HEK293T (cell line): ENCODE measurements around the gene SDHB.

ENCODE experiments used
- CTCF ChIA-PET: fragments of 350-600 bp; formaldehyde crosslinking; extraction: SDS; loops from one replicate; lab custom pipeline; 2021; ENCODE audit warnings: antibody characterized with exemption, inconsistent platforms; lab: Yijun Ruan, JAX
- POLR2A ChIA-PET: fragments of 350-600 bp; formaldehyde crosslinking; extraction: SDS; loops from one replicate; lab custom pipeline; 2020; ENCODE audit warnings: antibody characterized with exemption, inconsistent platforms; lab: Yijun Ruan, JAX
- DNase-seq: peaks from one replicate; pipeline ENCODE4 v3.0.0; 2012; ENCODE audit warnings: mixed read lengths; ENCODE audit errors: extremely low spot score
- ARNT ChIP-seq: fragments of 450-650 bp; IDR thresholded peaks from 2 replicates; pipeline ENCODE4 v1.6.1; 2017; ENCODE audit warnings: mild to moderate bottlenecking
- BHLHE40 ChIP-seq: fragments of 450-650 bp; IDR thresholded peaks from 2 replicates; pipeline ENCODE4 v1.6.1; 2016; ENCODE audit warnings: mild to moderate bottlenecking, moderate library complexity, borderline replicate concordance
- CTBP1 ChIP-seq: fragments of 450-650 bp; IDR thresholded peaks from 2 replicates; pipeline ENCODE4 v1.6.1; 2016; ENCODE audit warnings: borderline replicate concordance
- ELF4 ChIP-seq: fragments of 450-650 bp; IDR thresholded peaks from 2 replicates; pipeline ENCODE4 v1.6.1; 2017; ENCODE audit warnings: antibody characterized with exemption
- FOXA1 ChIP-seq: fragments of 450-650 bp; IDR thresholded peaks from 2 replicates; pipeline ENCODE4 v1.6.1; 2016; ENCODE audit warnings: mild to moderate bottlenecking
- FOXK2 ChIP-seq: fragments of 450-650 bp; IDR thresholded peaks from 2 replicates; pipeline ENCODE4 v1.6.1; 2016; ENCODE audit warnings: mild to moderate bottlenecking
- FOXM1 ChIP-seq: fragments of 450-650 bp; IDR thresholded peaks from 2 replicates; pipeline ENCODE4 v1.6.1; 2017; ENCODE audit warnings: mild to moderate bottlenecking, borderline replicate concordance
- HDGF ChIP-seq: fragments of 450-650 bp; IDR thresholded peaks from 2 replicates; pipeline ENCODE4 v1.6.1; 2017; ENCODE audit warnings: antibody characterized with exemption, borderline replicate concordance
- L3MBTL2 ChIP-seq: fragments of 450-650 bp; conservative IDR thresholded peaks from 2 replicates; pipeline ENCODE4 v1.6.1; 2016; ENCODE audit warnings: mild to moderate bottlenecking
- LEF1 ChIP-seq: fragments of 450-650 bp; IDR thresholded peaks from 2 replicates; pipeline ENCODE4 v1.6.1; 2017; ENCODE audit warnings: mild to moderate bottlenecking, borderline replicate concordance
- NFRKB ChIP-seq: fragments of 450-650 bp; IDR thresholded peaks from 2 replicates; pipeline ENCODE4 v1.6.1; 2016; ENCODE audit warnings: mild to moderate bottlenecking, moderate library complexity
- SP1 ChIP-seq: fragments of 450-650 bp; IDR thresholded peaks from 2 replicates; pipeline ENCODE4 v1.6.1; 2017
- SUZ12 ChIP-seq: fragments of 450-650 bp; IDR thresholded peaks from 2 replicates; pipeline ENCODE4 v1.6.1; 2016; ENCODE audit warnings: mild to moderate bottlenecking
- TARDBP ChIP-seq: fragments of 450-650 bp; IDR thresholded peaks from 2 replicates; pipeline ENCODE4 v1.6.1; 2016
- ZNF384 ChIP-seq: fragments of 450-650 bp; IDR thresholded peaks from 2 replicates; pipeline ENCODE4 v1.6.1; 2016
- TF ChIP-seq, protein P1 (sequence below): fragments of 450-650 bp; IDR thresholded peaks from 2 replicates; pipeline ENCODE4 v1.6.1; 2016

SDHB gene

DNA sequence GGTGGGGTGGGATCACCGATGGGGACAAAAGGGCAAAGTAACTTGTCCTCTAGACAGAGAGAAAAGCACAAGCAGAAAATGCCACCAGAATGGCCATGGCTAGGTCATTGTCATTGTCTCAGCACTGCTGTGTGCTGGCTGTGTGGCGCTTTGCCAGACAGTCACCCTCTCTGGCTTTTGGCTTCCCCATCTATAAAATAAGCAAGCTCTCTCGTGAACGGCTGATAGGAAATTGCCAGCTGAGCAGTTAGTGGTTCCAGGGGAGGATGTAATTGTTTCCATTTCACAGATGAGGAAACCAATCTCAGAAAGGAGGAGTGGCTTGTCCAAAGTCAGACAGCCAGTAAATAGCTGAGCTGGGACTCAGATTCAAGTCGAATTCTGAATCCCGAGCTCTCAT lies 32.9 kb upstream of the SDHB start:
- POLR2A ChIA-PET: interaction anchor here (1.6 kb wide), 1 partner anchor 12 kb away, joined by 3 read pairs; no protein-coding TSS in a partner anchor
- no peak for TF ChIP-seq SUZ12
- TF ChIP-seq BHLHE40: no peak
- no peak for TF ChIP-seq TARDBP
- TF ChIP-seq FOXA1: no peak
- TF ChIP-seq SP1: no peak
- TF ChIP-seq FOXM1: no peak
- TF ChIP-seq NFRKB: no peak
- no peak for TF ChIP-seq ELF4
- TF ChIP-seq ZNF384: no peak
- TF ChIP-seq HDGF: no peak
- TF ChIP-seq ARNT: no peak
- TF ChIP-seq L3MBTL2: no peak
- TF ChIP-seq CTBP1: no peak
- no peak for DNase-seq
- CTCF ChIA-PET: no interaction called here

DNA sequence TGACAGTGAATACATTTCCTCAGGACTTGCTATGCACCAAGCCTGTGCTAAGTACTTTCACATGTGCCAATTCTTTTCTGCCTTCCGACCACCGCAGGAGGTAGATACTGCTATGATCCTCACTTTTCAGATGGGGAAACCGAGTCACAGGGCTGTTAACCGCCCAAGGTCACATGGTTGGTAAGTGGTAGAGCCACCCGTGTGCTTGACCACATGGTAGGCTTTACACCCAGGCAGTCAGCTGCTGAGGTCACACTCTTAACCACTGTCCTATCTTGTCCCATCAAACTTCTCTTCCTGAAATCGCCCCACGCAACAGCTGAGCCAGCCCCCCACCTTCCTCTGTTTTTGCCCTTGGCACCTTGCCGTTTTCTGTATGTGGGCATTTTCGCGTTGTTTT lies 31.0 kb upstream of the SDHB start:
- ChIA-PET CTCF (no interaction called here), POLR2A (no interaction called here)
- DNase-seq: no peak
- TF ChIP-seq, protein P1, sequence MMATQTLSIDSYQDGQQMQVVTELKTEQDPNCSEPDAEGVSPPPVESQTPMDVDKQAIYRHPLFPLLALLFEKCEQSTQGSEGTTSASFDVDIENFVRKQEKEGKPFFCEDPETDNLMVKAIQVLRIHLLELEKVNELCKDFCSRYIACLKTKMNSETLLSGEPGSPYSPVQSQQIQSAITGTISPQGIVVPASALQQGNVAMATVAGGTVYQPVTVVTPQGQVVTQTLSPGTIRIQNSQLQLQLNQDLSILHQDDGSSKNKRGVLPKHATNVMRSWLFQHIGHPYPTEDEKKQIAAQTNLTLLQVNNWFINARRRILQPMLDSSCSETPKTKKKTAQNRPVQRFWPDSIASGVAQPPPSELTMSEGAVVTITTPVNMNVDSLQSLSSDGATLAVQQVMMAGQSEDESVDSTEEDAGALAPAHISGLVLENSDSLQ: no peak
- no peak for TF ChIP-seq L3MBTL2
- no peak for TF ChIP-seq BHLHE40
- TF ChIP-seq HDGF: no peak
- TF ChIP-seq LEF1: no peak
- TF ChIP-seq TARDBP: no peak
- no peak for TF ChIP-seq NFRKB
- no peak for TF ChIP-seq FOXM1
- TF ChIP-seq SUZ12: no peak
- TF ChIP-seq FOXA1: no peak
- TF ChIP-seq FOXK2: no peak
- no peak for TF ChIP-seq SP1
- no peak for TF ChIP-seq ELF4
- TF ChIP-seq ZNF384: no peak
- TF ChIP-seq ARNT: no peak
- no peak for TF ChIP-seq CTBP1

DNA sequence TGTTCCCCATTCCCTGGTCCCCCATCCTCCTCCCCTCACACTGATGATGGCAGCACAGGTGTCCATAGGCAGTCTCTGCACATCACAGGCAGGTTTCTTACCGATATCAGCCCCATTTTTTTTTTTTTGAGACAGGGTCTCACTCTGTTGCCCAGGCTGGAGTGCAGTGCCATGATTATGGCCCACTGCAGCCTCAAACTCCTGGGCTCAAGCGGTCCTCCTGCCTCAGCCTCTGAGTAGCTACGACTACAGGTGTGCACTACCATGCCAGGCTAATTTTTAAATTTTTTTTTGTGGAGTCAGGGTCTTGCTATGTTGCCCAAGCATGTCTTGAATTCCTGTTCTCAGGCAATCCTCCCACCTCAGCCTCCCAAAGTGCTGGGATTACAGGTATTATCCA lies 28.9 kb upstream of the SDHB start:
- POLR2A ChIA-PET: no interaction called here
- DNase-seq: no peak
- CTCF ChIA-PET: no interaction called here
- TF ChIP-seq FOXA1: no peak
- no peak for TF ChIP-seq LEF1

DNA sequence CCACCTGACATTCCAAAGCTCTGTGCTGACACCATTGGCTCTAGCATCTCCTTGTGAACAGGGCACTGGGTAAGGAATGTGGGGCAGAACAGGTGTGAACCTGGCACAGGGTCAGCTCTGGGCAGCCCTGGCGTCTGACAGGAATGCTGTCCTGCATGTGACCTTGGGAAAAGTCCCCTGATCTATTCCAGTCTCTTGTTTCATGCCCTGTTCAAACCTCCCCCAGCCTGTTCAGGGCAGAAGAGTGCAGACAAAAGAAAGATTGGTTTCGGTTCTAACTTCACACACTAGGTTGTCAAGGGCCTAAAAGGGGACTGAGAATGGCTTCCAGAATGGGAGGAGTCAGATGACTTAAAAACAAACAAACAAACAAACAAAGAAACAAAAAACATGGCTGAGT lies 27.6 kb upstream of the SDHB start:
- DNase-seq: no peak
- no peak for TF ChIP-seq LEF1
- TF ChIP-seq ELF4: no peak
- no peak for TF ChIP-seq L3MBTL2
- no peak for TF ChIP-seq FOXK2
- TF ChIP-seq SUZ12: no peak
- no peak for TF ChIP-seq SP1
- TF ChIP-seq TARDBP: no peak
- no peak for TF ChIP-seq HDGF
- no peak for TF ChIP-seq ARNT
- TF ChIP-seq ZNF384: no peak
- TF ChIP-seq, protein P1: no peak
- no peak for TF ChIP-seq FOXM1
- no peak for TF ChIP-seq CTBP1
- ChIA-PET POLR2A (no interaction called here), CTCF (no interaction called here)

DNA sequence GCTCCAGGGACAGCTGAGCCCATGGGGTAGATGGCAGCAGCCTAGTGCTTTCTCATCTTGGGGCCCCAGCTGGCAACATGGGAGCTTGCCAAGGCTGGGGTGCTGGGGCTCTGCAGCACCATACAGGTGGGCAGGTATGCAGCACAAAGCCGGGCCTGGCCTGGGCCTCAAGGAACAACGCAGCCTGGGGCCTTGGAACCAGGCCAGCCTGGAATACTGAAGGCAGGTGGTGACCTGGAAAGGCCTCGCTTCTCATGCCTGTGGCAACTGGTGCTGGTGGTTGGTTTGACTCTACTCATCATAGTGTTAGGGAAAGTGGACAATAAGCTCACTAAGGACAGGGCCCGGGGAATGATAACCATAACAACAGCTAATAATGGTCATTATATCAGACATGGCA lies 27.0 kb upstream of the SDHB start:
- no peak for DNase-seq
- CTCF ChIA-PET: no interaction called here
- POLR2A ChIA-PET: no interaction called here
- TF ChIP-seq FOXA1: no peak
- no peak for TF ChIP-seq SUZ12
- TF ChIP-seq LEF1: no peak
- no peak for TF ChIP-seq FOXM1
- no peak for TF ChIP-seq HDGF

DNA sequence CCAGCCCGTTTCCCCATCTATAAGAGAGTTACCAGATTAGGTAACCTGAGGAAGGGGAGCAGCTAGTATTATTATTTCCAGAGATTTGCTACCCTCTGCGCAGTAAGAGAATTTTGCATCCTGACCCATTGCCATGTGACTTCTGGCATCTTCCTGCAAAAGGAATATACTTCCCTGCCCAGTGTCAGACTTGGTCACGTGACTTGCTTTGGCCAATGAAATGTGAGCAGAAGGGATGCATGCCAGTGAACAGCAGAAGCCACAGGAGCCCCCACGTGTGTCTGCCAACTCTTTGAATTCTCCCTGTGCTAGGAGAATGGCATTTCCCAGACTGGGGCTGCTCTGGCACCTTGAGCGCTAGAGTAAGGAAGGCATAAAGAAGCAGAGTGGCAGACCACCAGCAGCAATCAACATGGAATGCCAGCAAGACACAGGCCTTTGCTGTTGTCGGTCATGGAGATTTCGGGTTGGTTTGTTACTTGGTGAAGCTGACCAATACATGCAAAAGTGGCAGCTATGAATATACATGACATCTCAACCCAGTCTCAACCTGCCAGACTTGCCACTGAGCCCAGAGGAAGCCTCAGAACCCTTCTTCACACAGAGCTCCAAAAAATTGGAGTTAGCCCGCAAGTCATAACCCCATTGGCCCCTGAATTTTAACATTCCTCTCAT lies 26.4 kb upstream of the SDHB start:
- TF ChIP-seq NFRKB (no peak), ZNF384 (no peak), L3MBTL2 (no peak), LEF1 (no peak), FOXM1 (no peak), FOXA1 (no peak), ELF4 (no peak), SUZ12 (no peak), BHLHE40 (no peak), ARNT (no peak), TARDBP (no peak), CTBP1 (no peak), HDGF (no peak), FOXK2 (no peak), SP1 (no peak)
- TF ChIP-seq, protein P1: no peak
- no peak for DNase-seq
- ChIA-PET CTCF (no interaction called here), POLR2A (no interaction called here)
